Kasumi-1 (cell line): Measurements from ENCODE around the gene NPHS1.

Experiments
- DNase-seq, 2 experiments: peaks; one replicate each; lab custom pipeline; 2025; lab: John Stamatoyannopoulos, UW

Gene NPHS1

DNA sequence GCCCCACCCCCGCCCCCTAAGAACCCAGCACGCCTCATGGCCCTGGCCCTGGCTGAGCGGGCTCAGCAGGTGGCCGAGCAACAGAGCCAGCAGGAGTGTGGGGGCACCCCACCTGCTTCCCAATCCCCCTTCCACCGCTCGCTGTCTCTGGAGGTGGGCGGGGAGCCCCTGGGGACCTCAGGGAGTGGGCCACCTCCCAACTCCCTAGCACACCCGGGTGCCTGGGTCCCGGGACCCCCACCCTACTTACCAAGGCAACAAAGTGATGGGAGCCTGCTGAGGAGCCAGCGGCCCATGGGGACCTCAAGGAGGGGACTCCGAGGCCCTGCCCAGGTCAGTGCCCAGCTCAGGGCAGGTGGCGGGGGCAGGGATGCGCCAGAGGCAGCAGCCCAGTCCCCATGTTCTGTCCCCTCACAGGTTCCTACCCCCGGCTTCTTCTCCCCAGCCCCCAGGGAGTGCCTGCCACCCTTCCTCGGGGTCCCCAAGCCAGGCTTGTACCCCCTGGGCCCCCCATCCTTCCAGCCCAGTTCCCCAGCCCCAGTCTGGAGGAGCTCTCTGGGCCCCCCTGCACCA is 65.0 kb downstream of the NPHS1 start:
- no peak for DNase-seq

DNA sequence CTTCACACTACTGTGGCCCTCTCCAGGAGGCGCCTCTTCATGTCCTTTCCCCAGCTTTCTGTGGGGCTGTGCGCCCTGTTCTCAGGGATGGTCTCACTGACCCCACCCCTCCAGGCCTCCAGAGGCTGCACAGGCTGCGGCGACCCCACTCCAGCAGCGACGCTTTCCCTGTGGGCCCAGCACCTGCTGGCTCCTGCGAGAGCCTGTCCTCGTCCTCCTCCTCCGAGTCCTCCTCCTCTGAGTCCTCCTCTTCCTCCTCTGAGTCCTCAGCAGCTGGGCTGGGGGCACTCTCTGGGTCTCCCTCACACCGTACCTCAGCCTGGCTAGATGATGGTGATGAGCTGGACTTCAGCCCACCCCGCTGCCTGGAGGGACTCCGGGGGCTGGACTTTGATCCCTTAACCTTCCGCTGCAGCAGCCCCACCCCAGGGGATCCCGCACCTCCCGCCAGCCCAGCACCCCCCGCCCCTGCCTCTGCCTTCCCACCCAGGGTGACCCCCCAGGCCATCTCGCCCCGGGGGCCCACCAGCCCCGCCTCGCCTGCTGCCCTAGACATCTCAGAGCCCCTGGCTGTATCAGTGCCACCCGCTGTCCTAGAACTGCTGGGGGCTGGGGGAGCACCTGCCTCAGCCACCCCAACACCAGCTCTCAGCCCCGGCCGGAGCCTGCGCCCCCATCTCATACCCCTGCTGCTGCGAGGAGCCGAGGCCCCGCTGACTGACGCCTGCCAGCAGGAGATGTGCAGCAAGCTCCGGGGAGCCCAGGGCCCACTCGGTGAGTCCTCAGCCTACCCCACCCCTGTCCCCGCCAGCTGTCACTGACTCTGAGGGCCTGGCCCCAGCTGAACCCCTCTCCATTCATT is 65.8 kb downstream of the NPHS1 start:
- no peak for DNase-seq

- DNase-seq, result no peak
Observed at GRCh38 chr19:35785339-35785627, 67.0 kb downstream of the NPHS1 start.

DNA sequence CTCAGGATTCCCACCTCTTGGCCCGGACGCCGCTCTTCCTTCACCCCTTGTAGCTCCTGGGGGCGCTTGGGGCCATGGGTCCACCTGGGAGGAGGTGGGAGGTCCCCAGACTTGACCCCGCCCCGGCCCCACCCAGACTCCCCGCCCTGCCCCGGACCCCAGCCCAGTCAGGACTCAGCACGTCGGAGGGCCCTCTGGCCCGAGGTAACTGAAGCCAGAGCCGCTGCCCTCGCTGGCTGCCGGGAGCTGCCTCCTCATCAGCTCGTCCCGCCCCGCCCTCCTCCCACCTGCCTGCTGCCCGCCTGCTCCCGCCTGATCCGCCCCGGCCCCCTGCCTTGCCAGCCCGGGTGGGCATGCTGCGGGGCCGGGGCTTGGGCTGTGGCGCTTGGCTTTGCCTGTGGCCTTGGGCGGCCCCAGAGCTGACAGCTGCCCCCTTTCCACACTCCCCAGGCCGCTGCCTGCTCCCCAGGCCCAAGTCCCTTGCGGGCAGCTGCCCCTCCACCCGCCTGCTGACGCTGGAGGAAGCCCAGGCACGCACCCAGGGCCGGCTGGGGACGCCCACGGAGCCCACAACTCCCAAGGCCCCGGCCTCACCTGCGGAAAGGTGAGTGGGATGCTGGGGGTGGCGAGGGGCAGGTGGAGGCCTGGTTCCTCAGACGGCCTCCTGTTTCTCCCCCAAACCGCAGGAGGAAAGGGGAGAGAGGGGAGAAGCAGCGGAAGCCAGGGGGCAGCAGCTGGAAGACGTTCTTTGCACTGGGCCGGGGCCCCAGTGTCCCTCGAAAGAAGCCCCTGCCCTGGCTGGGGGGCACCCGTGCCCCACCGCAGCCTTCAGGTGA is 67.6 kb downstream of the NPHS1 start:
- no peak for DNase-seq

DNA sequence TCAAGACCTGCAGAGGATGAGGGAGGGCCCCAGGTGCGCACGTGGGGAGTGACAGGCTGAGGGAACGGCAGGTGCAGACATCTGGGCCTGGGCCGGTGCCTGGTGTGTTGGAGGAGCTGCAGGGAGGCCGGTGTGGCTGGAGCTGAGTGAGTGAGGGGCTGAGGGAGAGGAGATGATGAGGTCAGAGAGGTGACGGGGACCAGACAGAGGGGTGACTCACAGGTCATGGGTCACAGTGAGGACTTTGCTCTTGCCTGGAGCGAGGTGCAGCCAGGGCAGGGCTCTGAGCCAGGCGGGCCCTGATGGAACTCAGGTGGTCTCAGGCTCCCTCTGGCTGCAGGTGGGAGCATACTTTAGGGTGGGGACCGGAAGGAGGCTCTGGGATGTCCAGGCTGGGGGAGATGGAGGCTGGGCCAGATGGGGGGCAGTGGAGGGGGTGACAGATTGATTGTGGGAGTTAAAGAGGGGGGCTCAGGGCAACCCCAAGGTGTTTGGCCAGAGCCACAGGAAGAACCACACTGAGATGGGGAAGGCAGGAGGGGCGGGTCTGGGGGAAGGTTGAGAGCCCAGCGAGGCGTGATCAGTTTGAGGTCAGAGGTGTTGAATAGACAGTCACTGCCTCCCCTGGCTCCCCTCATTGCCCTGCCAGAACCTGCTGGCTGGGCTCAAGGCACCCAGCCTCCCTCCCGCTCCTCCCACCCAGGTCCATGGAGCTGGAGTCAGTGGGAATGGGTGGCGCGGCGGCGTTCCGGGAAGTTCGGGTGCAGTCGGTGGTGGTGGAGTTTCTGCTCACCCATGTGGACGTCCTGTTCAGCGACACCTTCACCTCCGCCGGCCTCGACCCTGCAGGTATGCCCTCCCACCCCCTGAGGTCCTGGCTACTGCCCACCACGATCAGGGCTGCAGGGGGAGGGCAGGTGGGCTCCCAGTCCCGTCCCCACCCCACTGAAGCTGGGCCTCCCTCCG is 68.6 kb downstream of the NPHS1 start:
- no peak for DNase-seq

DNA sequence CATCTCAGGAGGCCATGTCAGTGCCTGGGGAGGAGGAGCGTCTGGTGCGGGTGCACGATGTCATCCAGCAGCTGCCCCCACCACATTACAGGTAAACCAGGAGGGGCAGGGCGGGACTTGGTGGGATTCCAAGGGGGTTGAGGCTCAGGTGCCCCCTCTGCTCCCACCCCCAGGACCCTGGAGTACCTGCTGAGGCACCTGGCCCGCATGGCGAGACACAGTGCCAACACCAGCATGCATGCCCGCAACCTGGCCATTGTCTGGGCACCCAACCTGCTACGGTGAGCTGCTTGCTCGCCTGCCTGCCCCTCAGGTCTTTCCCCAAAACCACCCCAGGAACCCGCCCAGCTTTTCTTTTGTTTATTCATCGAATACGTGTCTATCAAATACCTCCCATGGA is 69.7 kb downstream of the NPHS1 start:
- no peak for DNase-seq

DNA sequence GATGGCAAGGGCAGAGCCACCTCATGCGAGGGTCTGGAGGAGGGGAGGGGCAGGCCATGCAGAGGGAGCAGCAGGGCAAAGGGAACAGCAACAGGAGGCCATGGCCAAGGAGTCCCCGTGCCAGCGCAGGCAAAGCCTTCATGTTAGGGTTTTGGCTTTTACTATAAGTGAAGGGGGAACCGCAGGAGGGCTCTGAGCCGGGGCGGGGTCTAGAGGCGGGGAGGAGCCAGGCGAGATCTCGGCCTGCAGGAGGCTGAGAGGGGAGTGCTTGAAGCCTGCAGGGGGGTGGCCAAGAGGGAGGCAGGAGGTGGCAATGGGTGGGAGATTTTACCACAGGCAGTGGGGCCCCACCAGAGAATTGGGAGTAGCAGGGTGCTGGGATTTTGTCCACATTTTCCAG is 70.7 kb downstream of the NPHS1 start:
- no peak for DNase-seq

DNA sequence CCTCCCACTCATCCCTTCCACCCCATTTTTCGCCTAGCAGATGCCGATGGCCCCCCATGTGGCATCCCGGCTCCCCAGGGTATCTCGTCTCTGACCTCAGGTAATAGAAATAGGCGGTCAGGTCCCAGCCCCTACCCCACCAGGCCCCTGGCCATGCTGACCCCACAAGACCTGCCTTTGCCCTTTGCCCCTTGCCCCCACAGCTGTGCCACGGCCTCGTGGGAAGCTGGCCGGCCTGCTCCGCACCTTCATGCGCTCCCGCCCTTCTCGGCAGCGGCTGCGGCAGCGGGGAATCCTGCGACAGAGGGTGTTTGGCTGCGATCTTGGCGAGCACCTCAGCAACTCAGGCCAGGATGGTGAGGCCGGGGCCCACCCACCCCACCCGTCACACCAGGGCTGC is 71.6 kb downstream of the NPHS1 start:
- DNase-seq, result no peak

DNA sequence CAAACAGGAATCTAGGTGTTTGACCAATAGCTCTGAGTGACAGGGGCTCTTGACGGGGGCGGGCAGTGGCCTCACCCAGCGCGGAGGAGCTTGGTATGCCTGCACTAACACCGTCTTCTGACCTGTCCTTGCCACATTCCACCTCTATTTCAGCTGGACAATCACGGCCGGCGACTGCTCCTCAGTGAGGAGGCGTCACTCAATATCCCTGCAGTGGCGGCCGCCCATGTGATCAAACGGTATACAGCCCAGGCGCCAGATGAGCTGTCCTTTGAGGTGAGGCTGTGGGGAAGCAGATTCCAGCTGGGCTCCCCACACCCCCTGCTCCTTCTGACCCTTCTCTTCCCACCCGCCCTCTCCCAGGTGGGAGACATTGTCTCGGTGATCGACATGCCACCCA is 72.2 kb downstream of the NPHS1 start:
- no peak for DNase-seq

GRCh38 chr19:35779033-35779432 is 73.3 kb downstream of the NPHS1 start:
- DNase-seq, result no peak

- no peak for DNase-seq
Observed at GRCh38 chr19:35777961-35778360, 74.3 kb downstream of the NPHS1 start.

DNA sequence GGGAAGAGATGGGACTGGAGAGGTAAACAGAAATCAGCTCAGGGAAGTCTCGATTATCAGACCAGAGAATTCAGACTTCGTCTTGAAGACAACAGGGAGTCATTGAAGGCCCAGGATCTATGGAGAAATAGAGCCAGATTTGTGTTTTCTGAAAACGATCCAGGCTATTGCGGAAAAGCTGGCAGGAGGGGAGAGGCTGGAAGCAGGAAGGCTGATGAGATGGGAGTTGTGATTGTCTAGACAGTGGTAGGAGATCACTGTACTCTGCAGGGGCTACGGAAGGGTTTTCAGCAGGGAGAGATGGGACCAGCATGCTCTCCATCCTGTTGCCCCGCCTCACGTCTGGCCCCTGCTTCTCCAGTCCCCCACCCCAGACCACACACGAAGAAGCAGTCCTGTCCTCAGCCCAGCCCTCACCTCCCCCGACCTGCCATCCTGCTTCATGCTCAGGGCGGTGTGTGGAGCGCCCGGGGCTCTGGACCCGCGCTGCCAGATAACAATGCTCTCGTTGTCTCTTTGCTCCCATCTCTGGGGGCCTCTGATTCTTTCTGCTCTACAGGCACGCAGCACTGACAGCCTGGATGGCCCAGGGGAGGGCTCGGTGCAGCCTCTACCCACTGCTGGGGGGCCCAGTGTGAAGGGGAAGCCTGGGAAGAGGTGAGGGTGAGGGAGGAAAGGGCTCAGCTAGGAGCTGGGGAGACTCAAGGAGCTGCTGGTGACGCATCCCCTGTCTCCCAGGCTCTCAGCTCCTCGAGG is 75.0 kb downstream of the NPHS1 start:
- no peak for DNase-seq

GRCh38 chr19:35776102-35776788 is 76.1 kb downstream of the NPHS1 start:
- DNase-seq, result no peak
